ENCODE data around the gene NUP205.

NUP205 gene

DNA sequence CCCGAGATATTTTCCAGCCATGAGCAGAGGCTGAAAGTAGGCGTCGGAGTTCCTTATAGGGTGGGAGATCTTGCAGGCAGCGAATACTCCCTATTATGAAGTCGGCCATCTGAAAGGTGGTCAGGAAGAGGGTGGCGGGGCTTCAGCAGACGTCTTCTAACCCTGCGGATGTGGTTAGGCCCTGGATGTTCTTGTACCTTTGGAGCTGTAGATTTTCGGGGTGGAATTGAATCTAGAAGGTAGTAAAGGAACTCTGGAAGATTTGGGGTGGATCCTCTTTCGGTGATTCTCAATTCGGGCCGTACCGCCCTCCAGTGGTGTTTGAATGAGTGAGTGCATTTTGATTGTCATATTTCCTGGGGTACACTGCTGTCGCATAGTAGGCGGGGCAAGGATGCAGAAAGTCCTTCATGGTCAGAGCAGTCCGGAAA, 635 bp downstream of the NUP205 start:
- Histone ChIP-seq H3K27ac (ENCODE audit: low read length) (peak overlapping the region; percentile 81), H3K79me2 (ENCODE audit: low read length) (peaks cover 57% of the 10 kb centered on the region), H3K4me1 (ENCODE audit: low read length) (peaks cover 15% of the 10 kb centered on the region; the same call in 1 of the 2 replicates), H3F3A (ENCODE audit: insufficient read depth, low read length) (peaks cover 11% of the 10 kb centered on the region), H2AFZ (ENCODE audit: low read length) (peak overlapping the region; percentile 87), H3K36me3 (replicated peaks; ENCODE audit: insufficient read depth, low read length) (no peaks in the 10 kb centered on the region), H4K20me1 (ENCODE audit: insufficient read depth, low read length) (peaks cover 18% of the 10 kb centered on the region; the same call in 1 of the 2 replicates), H3K4me2 (ENCODE audit: low read depth, low read length) (peak overlapping the region; percentile 59), H3K9me3 (replicated peaks; ENCODE audit: insufficient read depth, low read length) (no peaks in the 10 kb centered on the region), H3K9me2 (replicated peaks; ENCODE audit: insufficient read depth, low read length) (no peaks in the 10 kb centered on the region), H3K27me3 (replicated peaks; ENCODE audit: insufficient read depth, low read length) (no peaks in the 10 kb centered on the region), H3K9ac (ENCODE audit: low read length) (peak overlapping the region; percentile 92), H3K4me3 (ENCODE audit: low read length) (peak overlapping the region; percentile 91)
- peak; percentile 89 for DNase-seq
- TF ChIP-seq CTCF (IDR thresholded peaks at IDR 0.05; ENCODE audit: low read length), result peak; percentile 77
- no peak for TF ChIP-seq EZH2phosphoT487 (IDR thresholded peaks at IDR 0.05; ENCODE audit: low read length)

DNA sequence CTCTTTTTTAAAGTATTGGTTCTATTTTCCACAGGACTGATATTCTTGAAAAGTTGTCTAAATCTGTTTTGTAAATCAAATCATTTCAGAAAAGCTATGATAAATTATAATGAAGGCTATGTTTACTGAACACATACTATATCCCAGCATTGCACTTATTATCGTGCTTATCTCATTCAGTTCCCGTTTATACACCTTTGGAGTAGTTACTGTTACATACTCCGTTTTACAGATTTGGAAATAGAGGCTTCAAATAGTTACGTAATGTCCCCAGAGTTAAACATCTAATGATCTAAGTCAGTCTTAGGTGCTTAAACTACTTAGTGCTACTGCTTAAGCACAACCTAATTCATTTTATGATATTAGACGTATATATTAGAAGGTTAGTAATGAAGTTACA, 1.2 kb downstream of the NUP205 start:
- no peak overlapping the region for H3K27ac ChIP-seq (ENCODE audit: low read length)
- no peak for DNase-seq
- peaks cover 11% of the 10 kb centered on the region for H3F3A ChIP-seq (ENCODE audit: insufficient read depth, low read length)
- peaks cover 62% of the 10 kb centered on the region for H3K79me2 ChIP-seq (ENCODE audit: low read length)
- TF ChIP-seq CTCF (IDR thresholded peaks at IDR 0.05; ENCODE audit: low read length) (no peak), EZH2 (optimal IDR thresholded peaks at IDR 0.05; ENCODE audit: low read depth, low read length) (no peak), EZH2phosphoT487 (IDR thresholded peaks at IDR 0.05; ENCODE audit: low read length) (no peak)
- no peaks in the 10 kb centered on the region for H3K27me3 ChIP-seq (replicated peaks; ENCODE audit: insufficient read depth, low read length)
- H3K9ac ChIP-seq (ENCODE audit: low read length), result peak overlapping the region; percentile 92; the same call in 1 of the 2 replicates
- no peaks in the 10 kb centered on the region for H3K9me3 ChIP-seq (replicated peaks; ENCODE audit: insufficient read depth, low read length)
- no peaks in the 10 kb centered on the region for H3K36me3 ChIP-seq (replicated peaks; ENCODE audit: insufficient read depth, low read length)
- no peaks in the 10 kb centered on the region for H3K9me2 ChIP-seq (replicated peaks; ENCODE audit: insufficient read depth, low read length)
- H3K4me1 ChIP-seq (ENCODE audit: low read length), result peaks cover 15% of the 10 kb centered on the region; the same call in 1 of the 2 replicates
- H2AFZ ChIP-seq (ENCODE audit: low read length), result no peak overlapping the region
- peak overlapping the region; percentile 91 for H3K4me3 ChIP-seq (ENCODE audit: low read length)
- H4K20me1 ChIP-seq (ENCODE audit: insufficient read depth, low read length), result peaks cover 18% of the 10 kb centered on the region; the same call in 1 of the 2 replicates
- peak overlapping the region; percentile 59 for H3K4me2 ChIP-seq (ENCODE audit: low read depth, low read length)

DNA sequence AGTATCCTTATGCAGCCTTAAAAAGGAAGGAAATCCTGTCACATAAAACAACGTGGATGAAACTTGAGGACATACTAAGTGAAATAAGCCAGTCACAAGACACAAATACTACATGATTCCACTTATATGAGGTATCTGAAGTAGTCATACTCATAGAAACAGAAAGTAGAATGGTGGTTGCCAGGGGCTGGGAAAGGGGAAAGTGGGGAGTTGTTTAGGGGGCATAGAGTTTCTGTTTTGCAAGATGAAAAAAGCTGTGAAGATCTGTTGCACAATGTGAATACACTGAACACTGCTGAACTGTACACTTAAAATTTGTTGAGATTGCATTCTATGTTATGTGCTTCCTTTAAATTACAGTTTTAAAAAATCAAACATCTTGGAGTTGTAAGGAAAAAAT, 2.9 kb downstream of the NUP205 start:
- peaks cover 15% of the 10 kb centered on the region; the same call in 1 of the 2 replicates for H3K4me1 ChIP-seq (ENCODE audit: low read length)
- no peak overlapping the region for H3K4me3 ChIP-seq (ENCODE audit: low read length)
- no peaks in the 10 kb centered on the region for H3K9me3 ChIP-seq (replicated peaks; ENCODE audit: insufficient read depth, low read length)
- peaks cover 79% of the 10 kb centered on the region for H3K79me2 ChIP-seq (ENCODE audit: low read length)
- no peak overlapping the region for H2AFZ ChIP-seq (ENCODE audit: low read length)
- H4K20me1 ChIP-seq (ENCODE audit: insufficient read depth, low read length), result peaks cover 18% of the 10 kb centered on the region; the same call in 1 of the 2 replicates
- no peak overlapping the region for H3K9ac ChIP-seq (ENCODE audit: low read length)
- no peaks in the 10 kb centered on the region for H3K27me3 ChIP-seq (replicated peaks; ENCODE audit: insufficient read depth, low read length)
- no peaks in the 10 kb centered on the region for H3K9me2 ChIP-seq (replicated peaks; ENCODE audit: insufficient read depth, low read length)
- H3F3A ChIP-seq (ENCODE audit: insufficient read depth, low read length), result peaks cover 11% of the 10 kb centered on the region
- TF ChIP-seq CTCF (IDR thresholded peaks at IDR 0.05; ENCODE audit: low read length) (no peak), EZH2phosphoT487 (IDR thresholded peaks at IDR 0.05; ENCODE audit: low read length) (no peak), EZH2 (optimal IDR thresholded peaks at IDR 0.05; ENCODE audit: low read depth, low read length) (no peak)
- DNase-seq, result no peak
- 0 out of 2 replicates have a peak, but pooled peaks cover 2% of the 10 kb centered on the region for H3K36me3 ChIP-seq (replicated peaks; ENCODE audit: insufficient read depth, low read length)
- H3K27ac ChIP-seq (ENCODE audit: low read length), result no peak overlapping the region
- no peak overlapping the region for H3K4me2 ChIP-seq (ENCODE audit: low read depth, low read length)
